Measurements from ENCODE around the gene CRLF1. TPM values are rescaled to one million over a fixed set of nuclear protein-coding genes. Genes with fewer than 3 reads are reported as not detected.

The CRLF1 gene
- total RNA-seq, 1 experiment from 2014 or later, result 16.2 TPM

DNA sequence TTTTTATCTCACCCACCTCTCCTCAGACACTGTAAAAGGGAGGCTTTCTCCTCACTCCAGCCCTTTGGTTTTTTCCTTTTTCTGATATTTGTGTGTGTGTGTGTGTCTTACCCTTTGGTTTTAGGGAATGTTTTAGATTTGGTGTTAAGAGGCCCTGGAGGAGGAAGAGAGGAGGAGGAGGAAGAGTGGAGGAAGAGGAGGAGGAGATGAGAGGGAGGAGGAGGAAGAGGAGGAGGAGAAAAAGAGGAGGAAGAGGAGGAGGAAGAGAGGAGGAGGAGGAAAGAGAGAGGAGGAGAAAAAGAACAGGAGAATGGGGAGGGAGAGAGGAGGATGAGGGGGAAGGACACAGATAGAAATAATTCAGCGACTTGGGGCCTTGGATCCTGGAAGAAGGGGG, 40.8 kb upstream of the CRLF1 start:
- no peak overlapping the region for H3K9ac ChIP-seq (ENCODE audit: extremely low read depth, insufficient read length, low read length)

More for the DNA sequence above, 40.8 kb upstream of the CRLF1 start:
- Histone ChIP-seq H3K4ac (ENCODE audit: low read depth, low read length) (no peak overlapping the region), H3K27me3 (ENCODE audit: insufficient read depth, low read length) (no peaks in the 10 kb centered on the region), H2BK120ac (ENCODE audit: low read depth, low read length, poor library complexity, severe bottlenecking) (no peak overlapping the region), H3K79me2 (ENCODE audit: insufficient read depth, low read length) (no peaks in the 10 kb centered on the region), H2AK5ac (ENCODE audit: insufficient read length, low read length) (no peak overlapping the region), H4K20me1 (ENCODE audit: control insufficient read depth, insufficient read depth, insufficient read length) (no peaks in the 10 kb centered on the region), H3K4me2 (ENCODE audit: insufficient read depth, insufficient read length, low read length) (no peak overlapping the region), H2BK5ac (ENCODE audit: insufficient read length, low read length) (no peak overlapping the region), H2BK20ac (ENCODE audit: low read depth, low read length, poor library complexity, severe bottlenecking) (no peak overlapping the region), H2BK15ac (ENCODE audit: low read depth, low read length) (no peak overlapping the region), H3K23ac (ENCODE audit: insufficient read length, low read depth, low read length) (no peak overlapping the region), H3K27ac (ENCODE audit: insufficient read length, low read depth, low read length) (no peak overlapping the region), H2AFZ (ENCODE audit: low read length) (no peak overlapping the region), H3K18ac (ENCODE audit: insufficient read length, low read depth, low read length) (no peak overlapping the region), H4K91ac (ENCODE audit: insufficient read length, low read depth, low read length) (no peak overlapping the region), H3T11ph (ENCODE audit: low read length) (no peak overlapping the region), H3K23me2 (ENCODE audit: insufficient read length, low read depth, low read length, poor library complexity, severe bottlenecking) (no peaks in the 10 kb centered on the region), H4K8ac (replicated peaks; ENCODE audit: insufficient read length, low read depth, low read length) (no peak overlapping the region), H4K5ac (ENCODE audit: insufficient read length, low read depth, low read length) (no peak overlapping the region), H3K9me3 (ENCODE audit: control insufficient read depth, low read depth, low read length) (no peaks in the 10 kb centered on the region), H3K14ac (ENCODE audit: insufficient read depth, low read length) (no peak overlapping the region), H3K79me1 (ENCODE audit: insufficient read depth, low read depth, low read length, poor library complexity, severe bottlenecking) (no peaks in the 10 kb centered on the region), H3K4me1 (ENCODE audit: insufficient read depth, low read length) (no peaks in the 10 kb centered on the region; the same call in 1 of the 2 replicates), H2BK12ac (ENCODE audit: insufficient read length, low read depth, low read length) (no peak overlapping the region), H3K56ac (ENCODE audit: insufficient read length, low read depth, low read length) (no peak overlapping the region)
- no CpG with 5 or more reads among the region's 1 CpG for WGBS (ENCODE audit: extremely low coverage, insufficient read length, low lambda C conversion rate)
- H3K27me3 Mint-ChIP-seq (ENCODE audit: low read depth), result peaks cover 2% of the 10 kb centered on the region
- no peaks in the 10 kb centered on the region for H3K9me3 Mint-ChIP-seq
- peaks cover 0 to 2% (median 2%) of the 10 kb centered on the region in 3 experiments; a peak in 1 of 7 replicates for H3K36me3 Mint-ChIP-seq (ENCODE audit: insufficient read depth in 1 of 3, low read depth in 3 of 3)
- H3K27ac Mint-ChIP-seq, result no peak overlapping the region
- no peak for DNase-seq
- peaks cover 39 to 54% of the 10 kb centered on the region in 2 experiments for H3K4me1 Mint-ChIP-seq
- TF ChIP-seq, protein P1, sequence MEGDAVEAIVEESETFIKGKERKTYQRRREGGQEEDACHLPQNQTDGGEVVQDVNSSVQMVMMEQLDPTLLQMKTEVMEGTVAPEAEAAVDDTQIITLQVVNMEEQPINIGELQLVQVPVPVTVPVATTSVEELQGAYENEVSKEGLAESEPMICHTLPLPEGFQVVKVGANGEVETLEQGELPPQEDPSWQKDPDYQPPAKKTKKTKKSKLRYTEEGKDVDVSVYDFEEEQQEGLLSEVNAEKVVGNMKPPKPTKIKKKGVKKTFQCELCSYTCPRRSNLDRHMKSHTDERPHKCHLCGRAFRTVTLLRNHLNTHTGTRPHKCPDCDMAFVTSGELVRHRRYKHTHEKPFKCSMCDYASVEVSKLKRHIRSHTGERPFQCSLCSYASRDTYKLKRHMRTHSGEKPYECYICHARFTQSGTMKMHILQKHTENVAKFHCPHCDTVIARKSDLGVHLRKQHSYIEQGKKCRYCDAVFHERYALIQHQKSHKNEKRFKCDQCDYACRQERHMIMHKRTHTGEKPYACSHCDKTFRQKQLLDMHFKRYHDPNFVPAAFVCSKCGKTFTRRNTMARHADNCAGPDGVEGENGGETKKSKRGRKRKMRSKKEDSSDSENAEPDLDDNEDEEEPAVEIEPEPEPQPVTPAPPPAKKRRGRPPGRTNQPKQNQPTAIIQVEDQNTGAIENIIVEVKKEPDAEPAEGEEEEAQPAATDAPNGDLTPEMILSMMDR (conservative IDR thresholded peaks at IDR 0.05), result no peak
- no peak overlapping the region for H3K4me3 Mint-ChIP-seq

Data from H9 (cell line).